COR-L47 (cell line): Measurements from ENCODE around the gene ARNT2.
A peak's percentile ranks its signal among the peaks of the same experiment; 100 is the strongest.
"Not testable (repeated sequence)": the region's sequence is repeated elsewhere in the genome, so short reads cannot be mapped to it uniquely, and the experiment has no call there.

ENCODE experiments used
- DNase-seq: peaks from one replicate; lab custom pipeline; 2025; lab: John Stamatoyannopoulos, UW

ARNT2 gene

GRCh38 chr15:80615783-80616391 lies 211.7 kb downstream of the ARNT2 start:
- DNase-seq, result peak; percentile 72

GRCh38 chr15:80618685-80619400 lies 214.7 kb downstream of the ARNT2 start:
- DNase-seq, result no peak

GRCh38 chr15:80619680-80620079 lies 215.5 kb downstream of the ARNT2 start:
- DNase-seq, result peak; percentile 8

- no peak for DNase-seq
These were observed 216.0 kb downstream of the ARNT2 start for GRCh38 chr15:80620141-80620540.

- DNase-seq, result no peak
These were observed 216.7 kb downstream of the ARNT2 start for GRCh38 chr15:80620931-80621330.

- DNase-seq, result no peak
These were observed 222.5 kb downstream of the ARNT2 start for GRCh38 chr15:80626643-80627120.

GRCh38 chr15:80629355-80629754 lies 225.2 kb downstream of the ARNT2 start:
- no peak for DNase-seq

GRCh38 chr15:80630981-80631380 lies 226.8 kb downstream of the ARNT2 start:
- no peak for DNase-seq

- DNase-seq, result no peak
These were observed 229.0 kb downstream of the ARNT2 start for GRCh38 chr15:80633221-80633620.

- DNase-seq, result no peak
These were observed 231.8 kb downstream of the ARNT2 start for GRCh38 chr15:80635953-80636352.

- no peak for DNase-seq
These were observed 232.5 kb downstream of the ARNT2 start for GRCh38 chr15:80636675-80637074.

- no peak for DNase-seq
These were observed 233.6 kb downstream of the ARNT2 start for GRCh38 chr15:80637747-80638146.

GRCh38 chr15:80638553-80639167 lies 234.5 kb downstream of the ARNT2 start:
- no peak for DNase-seq

GRCh38 chr15:80639168-80639555 lies 235.0 kb downstream of the ARNT2 start:
- no peak for DNase-seq

- no peak for DNase-seq
These were observed 236.4 kb downstream of the ARNT2 start for GRCh38 chr15:80640531-80641121.

GRCh38 chr15:80641384-80641783 lies 237.2 kb downstream of the ARNT2 start:
- DNase-seq, result no peak

- no peak for DNase-seq
These were observed 239.3 kb downstream of the ARNT2 start for GRCh38 chr15:80643431-80643951.

- no peak for DNase-seq
These were observed 241.4 kb downstream of the ARNT2 start for GRCh38 chr15:80645494-80646065.

GRCh38 chr15:80647424-80647823 lies 243.2 kb downstream of the ARNT2 start:
- DNase-seq, result not testable (repeated sequence)
